ENCODE data around the gene LSM2. TPM values are rescaled to one million over a fixed set of nuclear protein-coding genes. Genes with fewer than 3 reads are reported as not detected.
"Not testable (repeated sequence)": the region's sequence is repeated elsewhere in the genome, so short reads cannot be mapped to it uniquely, and the experiment has no call there.

Gene LSM2
- total and polyA plus RNA-seq, 9 of the 15 experiments (the other 6 are each of a cell fraction or from before 2014, with no cell fraction given), result 154 to 407 (median 223) TPM

DNA sequence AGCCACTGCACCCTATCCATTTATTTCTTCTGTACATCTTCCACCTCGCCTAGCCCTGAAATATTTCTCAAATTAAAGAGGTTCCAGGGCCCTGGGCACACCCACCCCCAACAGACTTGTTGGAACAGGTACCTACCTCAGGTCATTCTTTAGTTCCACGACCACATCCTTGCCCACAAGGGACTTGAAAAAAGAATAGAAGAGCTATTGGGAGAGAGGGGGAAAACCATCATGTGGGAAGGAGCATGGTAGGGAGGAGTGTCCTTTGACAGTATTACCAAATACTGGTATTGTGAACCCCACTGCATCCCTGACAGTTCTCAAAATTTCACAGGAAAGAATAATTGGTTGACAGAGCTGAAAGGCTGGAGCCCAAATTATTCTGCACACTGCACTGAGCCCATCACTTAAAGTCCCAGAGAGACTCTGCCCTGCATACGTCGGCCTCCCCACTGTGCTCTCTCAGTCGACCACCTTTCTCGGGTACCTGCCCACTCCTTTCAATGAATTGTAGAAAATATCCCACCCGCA, 762 bp downstream of the LSM2 start (continued):
- TF ChIP-seq KAT8 (IDR thresholded peaks at IDR 0.05; ENCODE audit: low read depth) (no peak), ZNF644 (tag; IDR thresholded peaks at IDR 0.05; ENCODE audit: low read depth) (no peak), ELF2 (CRISPR knock-in tag; IDR thresholded peaks at IDR 0.05) (no peak), RHOXF2B (CRISPR knock-in tag; conservative IDR thresholded peaks at IDR 0.05) (no peak), ZNF134 (CRISPR knock-in tag; conservative IDR thresholded peaks at IDR 0.05) (no peak), SIN3A (IDR thresholded peaks at IDR 0.05; ENCODE audit: borderline replicate concordance in 2 of 2, control insufficient read depth in 1 of 2, low read depth in 2 of 2, low read length in 2 of 2) (0 out of 4 replicates have a peak, but pooled peaks of 1 of the 2 experiments have one; percentile 22), NR4A1 (CRISPR knock-in tag; IDR thresholded peaks at IDR 0.05) (no peak), NR4A1 (tag; IDR thresholded peaks at IDR 0.05) (no peak)

- TF ChIP-seq KDM1A (IDR thresholded peaks at IDR 0.05) (peak in 1 of 2 experiments; percentile 29; a peak in 1 of 4 replicates), E2F1 (CRISPR knock-in tag; IDR thresholded peaks at IDR 0.05) (peak; percentile 47; the same call in 1 of the 2 replicates), SMARCA5 (IDR thresholded peaks at IDR 0.05) (peak; percentile 33; the same call in 1 of the 2 replicates), ZNF121 (CRISPR knock-in tag; conservative IDR thresholded peaks at IDR 0.05) (peak; percentile 93)
- TF ChIP-seq, protein P1, sequence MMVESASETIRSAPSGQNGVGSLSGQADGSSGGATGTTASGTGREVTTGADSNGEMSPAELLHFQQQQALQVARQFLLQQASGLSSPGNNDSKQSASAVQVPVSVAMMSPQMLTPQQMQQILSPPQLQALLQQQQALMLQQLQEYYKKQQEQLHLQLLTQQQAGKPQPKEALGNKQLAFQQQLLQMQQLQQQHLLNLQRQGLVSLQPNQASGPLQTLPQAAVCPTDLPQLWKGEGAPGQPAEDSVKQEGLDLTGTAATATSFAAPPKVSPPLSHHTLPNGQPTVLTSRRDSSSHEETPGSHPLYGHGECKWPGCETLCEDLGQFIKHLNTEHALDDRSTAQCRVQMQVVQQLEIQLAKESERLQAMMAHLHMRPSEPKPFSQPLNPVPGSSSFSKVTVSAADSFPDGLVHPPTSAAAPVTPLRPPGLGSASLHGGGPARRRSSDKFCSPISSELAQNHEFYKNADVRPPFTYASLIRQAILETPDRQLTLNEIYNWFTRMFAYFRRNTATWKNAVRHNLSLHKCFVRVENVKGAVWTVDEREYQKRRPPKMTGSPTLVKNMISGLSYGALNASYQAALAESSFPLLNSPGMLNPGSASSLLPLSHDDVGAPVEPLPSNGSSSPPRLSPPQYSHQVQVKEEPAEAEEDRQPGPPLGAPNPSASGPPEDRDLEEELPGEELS (CRISPR knock-in tag; IDR thresholded peaks at IDR 0.05; ENCODE audit: borderline replicate concordance), result 0 out of 2 replicates have a peak, but pooled peaks have one; percentile 46
- FAIRE-seq; H3K9ac ChIP-seq (ENCODE audit: insufficient read depth in 1 of 2, low read depth in 2 of 2, low read length in 2 of 2); H3K9me1 ChIP-seq (ENCODE audit: control insufficient read depth, insufficient read depth, low read length); H2AFZ ChIP-seq (ENCODE audit: low read depth, low read length); in situ Hi-C loops (cut with MboI); H3K9me3 ChIP-seq (replicated peaks; ENCODE audit: control insufficient read depth, insufficient read depth, low read depth, low read length); intact Hi-C loops (cut with micrococcal nuclease); H3K4me3 ChIP-seq; BruUV-seq (replicated peaks); H3K27me3 ChIP-seq (ENCODE audit: control insufficient read depth in 2 of 2, insufficient read depth in 2 of 2, low read length in 2 of 2); ATAC-seq; H3K4me2 ChIP-seq (ENCODE audit: insufficient read depth, low read length); CTCF ChIA-PET (ENCODE audit: low intra/inter-chr PET ratio); H3K27ac ChIP-seq (ENCODE audit: extremely low read depth, low read depth, low read length); H4K20me1 ChIP-seq (replicated peaks; ENCODE audit: control insufficient read depth, insufficient read depth, low read length); DNase-seq (ENCODE audit: extremely low read depth in 1 of 4, low spot score in 3 of 4): not testable (repeated sequence)
- POLR2A ChIA-PET, result interaction anchor here (0.6 to 3.9 kb wide), 6 partner anchors 14 to 451 kb away, joined by 3 to 15 read pairs (median 4); partner anchors contain the start of genes HSPA1A, HSPA1B and HSPA1L
- Histone ChIP-seq H3K4me1 (replicated peaks in 1 of 2; ENCODE audit: control insufficient read depth in 2 of 2, insufficient read depth in 2 of 2, low read length in 2 of 2) (peaks cover 6 to 15% of the 10 kb centered on the region in 2 experiments; a peak in 4 of 5 replicates), H3K36me3 (ENCODE audit: control insufficient read depth, insufficient read depth, low read length) (peaks cover 76% of the 10 kb centered on the region), H3K79me2 (ENCODE audit: control insufficient read depth, insufficient read depth, low read length) (peaks cover 44% of the 10 kb centered on the region)
- 95% methylated on average over 8 of the region's 8 CpGs for WGBS (ENCODE audit: insufficient coverage, low coverage, missing lambda C conversion rate)
Observed at GRCh38 chr6:31801031-31801927, 5.5 kb downstream of the LSM2 start.
